ENCODE measurements around the gene PSMD9. TPM values are rescaled to one million over a fixed set of nuclear protein-coding genes. Genes with fewer than 3 reads are reported as not detected.
"Not testable (repeated sequence)": the region's sequence is repeated elsewhere in the genome, so short reads cannot be mapped to it uniquely, and the experiment has no call there.

Gene PSMD9
- total RNA-seq, 1 donor from 2014 or later: 12.6 TPM

DNA sequence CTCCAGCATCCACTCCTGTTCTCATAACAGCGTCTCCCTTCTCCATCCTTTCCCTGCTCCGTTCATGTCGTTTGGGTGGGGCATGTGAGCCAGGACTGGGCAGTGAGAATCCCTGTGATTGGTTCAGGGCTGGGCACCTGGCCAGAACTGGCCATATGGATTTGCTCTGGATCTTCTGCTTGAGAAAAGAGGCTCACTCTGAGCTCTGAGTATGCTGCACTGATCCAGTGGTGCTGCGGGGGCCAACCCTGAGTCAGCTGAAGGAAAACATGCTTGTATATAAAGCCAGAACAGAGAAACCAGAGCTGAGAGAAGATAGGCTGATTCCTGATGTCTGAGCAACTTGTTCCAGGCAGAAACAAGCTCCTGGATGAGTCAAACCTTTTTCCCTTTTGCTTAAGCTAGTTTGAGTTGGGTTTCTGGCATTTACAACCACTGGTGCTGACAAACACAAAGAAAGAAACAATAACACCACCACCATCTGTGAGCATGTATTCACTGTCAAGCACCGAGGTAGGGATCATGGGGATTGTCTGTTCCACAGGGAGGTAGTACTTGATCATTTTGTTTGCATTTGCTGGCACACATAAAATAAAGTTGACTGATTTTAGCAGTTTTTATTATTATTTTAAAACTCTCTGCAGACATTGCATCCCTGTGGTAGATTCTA lies 15.9 kb upstream of the PSMD9 start:
- DNase-seq (ENCODE audit: low spot score in 2 of 2): no peak
- FAIRE-seq: no peak

- no peak for FAIRE-seq
- no peak for DNase-seq (ENCODE audit: low spot score in 2 of 2)
These were observed 15.4 kb upstream of the PSMD9 start for GRCh38 chr12:121873216-121873569.

GRCh38 chr12:121874071-121874470 lies 14.5 kb upstream of the PSMD9 start:
- no peak for FAIRE-seq
- DNase-seq (ENCODE audit: low spot score in 2 of 2): no peak

DNA sequence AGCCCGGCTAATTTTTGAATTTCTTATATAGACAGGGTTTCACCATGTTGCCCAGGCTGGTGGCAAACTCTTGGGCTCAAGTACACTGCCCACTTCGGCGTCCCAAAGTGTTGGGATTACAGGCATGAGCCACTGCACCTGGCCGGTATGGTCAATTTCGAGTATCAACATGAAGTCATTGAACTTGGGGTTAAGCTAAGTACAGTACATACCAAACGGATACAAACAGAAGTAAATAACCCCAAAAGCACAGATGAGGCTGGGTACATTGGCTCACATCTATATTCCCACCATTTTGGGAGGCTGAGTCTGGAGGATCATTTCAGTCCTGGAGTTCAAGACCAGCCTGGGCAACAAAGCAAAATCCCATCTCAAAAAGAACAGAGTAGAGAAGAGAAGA lies 13.0 kb upstream of the PSMD9 start:
- FAIRE-seq (no peak), DNase-seq (ENCODE audit: low spot score in 2 of 2) (no peak)

GRCh38 chr12:121876080-121876447 lies 12.5 kb upstream of the PSMD9 start:
- not testable (repeated sequence) for DNase-seq (ENCODE audit: low spot score in 2 of 2); FAIRE-seq

- no peak for DNase-seq (ENCODE audit: low spot score in 2 of 2)
- no peak for FAIRE-seq
These were observed 5.3 kb upstream of the PSMD9 start for GRCh38 chr12:121883315-121883660.

DNA sequence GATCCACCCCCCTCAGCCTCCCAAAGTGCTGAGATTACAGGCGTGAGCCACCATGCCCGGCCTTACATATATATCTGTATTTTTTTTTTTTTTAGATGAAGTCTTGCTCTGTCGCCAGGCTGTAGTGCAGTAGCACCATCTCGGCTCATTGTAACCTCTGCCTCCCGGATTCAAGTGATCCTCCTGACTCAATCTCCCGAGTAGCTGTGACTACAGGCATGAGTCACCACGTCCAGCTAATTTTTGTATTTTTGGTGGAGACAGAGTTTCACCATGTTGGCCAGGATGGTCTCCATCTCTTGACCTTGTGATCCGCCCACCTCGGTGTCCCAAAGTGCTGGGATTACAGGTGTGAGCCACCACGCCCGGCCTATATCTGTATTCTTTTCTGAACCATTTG lies 3.5 kb upstream of the PSMD9 start:
- not testable (repeated sequence) for FAIRE-seq; DNase-seq (ENCODE audit: low spot score in 2 of 2)

GRCh38 chr12:121888083-121888477 lies 510 bp upstream of the PSMD9 start:
- DNase-seq (ENCODE audit: low spot score in 2 of 2) (no peak), FAIRE-seq (no peak)

- FAIRE-seq (no peak), DNase-seq (ENCODE audit: low spot score in 2 of 2) (no peak)
These were observed 659 bp downstream of the PSMD9 start for GRCh38 chr12:121889274-121889624.

DNA sequence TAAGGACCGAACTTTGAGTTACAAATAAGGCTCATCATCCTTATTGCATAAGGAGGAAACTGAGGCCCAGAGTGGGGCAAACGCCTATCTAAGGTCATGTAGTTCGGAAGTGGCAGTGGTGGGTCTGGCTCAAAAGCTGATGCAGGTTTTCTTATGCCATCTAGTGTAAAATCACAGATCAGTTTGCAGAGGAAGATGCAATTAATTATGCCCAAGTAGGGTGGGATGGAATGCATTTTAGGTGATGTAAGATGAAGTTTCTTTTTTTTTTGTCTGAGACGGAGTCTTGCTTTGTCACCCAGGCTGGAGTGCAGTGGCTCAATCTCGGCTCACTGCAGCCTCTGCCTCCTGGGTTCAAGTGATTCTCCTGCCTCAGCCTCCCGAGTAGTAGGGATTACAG lies 1.1 kb downstream of the PSMD9 start:
- FAIRE-seq: not testable (repeated sequence)

GRCh38 chr12:121892673-121893561 lies 4.3 kb downstream of the PSMD9 start:
- FAIRE-seq (no peak), DNase-seq (ENCODE audit: low spot score in 2 of 2) (no peak)

More for the DNA sequence above, 1.1 kb downstream of the PSMD9 start:
- not testable (repeated sequence) for DNase-seq (ENCODE audit: low spot score in 2 of 2)

DNA sequence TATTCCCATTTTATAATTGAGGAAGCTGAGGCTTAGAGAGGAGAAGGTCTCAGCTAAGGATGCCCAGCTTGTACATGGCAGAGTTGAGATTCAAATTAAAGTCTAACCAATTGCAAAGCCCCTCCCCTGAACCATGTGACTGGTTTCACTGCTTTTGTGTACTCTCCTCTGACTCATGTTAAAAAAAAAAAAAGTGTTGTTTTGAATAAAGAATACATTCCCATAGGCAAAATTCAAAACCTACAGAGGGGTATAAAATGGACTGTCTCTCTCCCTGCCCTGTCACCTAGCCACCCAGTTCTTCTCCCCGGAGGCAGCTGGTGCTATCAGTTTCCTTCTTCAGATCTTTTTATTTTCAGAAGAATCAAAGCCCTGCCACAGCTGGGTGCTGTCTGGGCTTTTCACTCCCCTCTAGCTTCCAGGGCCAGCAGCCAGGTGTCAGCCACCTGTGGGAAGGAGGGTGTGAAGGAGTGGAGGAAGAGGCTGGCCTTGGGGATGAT lies 5.4 kb downstream of the PSMD9 start:
- DNase-seq (ENCODE audit: low spot score in 2 of 2): no peak

GRCh38 chr12:121894633-121895032 lies 6.0 kb downstream of the PSMD9 start:
- DNase-seq (ENCODE audit: low spot score in 2 of 2): no peak
- FAIRE-seq: no peak

More for the DNA sequence above, 5.4 kb downstream of the PSMD9 start:
- no peak for FAIRE-seq

DNA sequence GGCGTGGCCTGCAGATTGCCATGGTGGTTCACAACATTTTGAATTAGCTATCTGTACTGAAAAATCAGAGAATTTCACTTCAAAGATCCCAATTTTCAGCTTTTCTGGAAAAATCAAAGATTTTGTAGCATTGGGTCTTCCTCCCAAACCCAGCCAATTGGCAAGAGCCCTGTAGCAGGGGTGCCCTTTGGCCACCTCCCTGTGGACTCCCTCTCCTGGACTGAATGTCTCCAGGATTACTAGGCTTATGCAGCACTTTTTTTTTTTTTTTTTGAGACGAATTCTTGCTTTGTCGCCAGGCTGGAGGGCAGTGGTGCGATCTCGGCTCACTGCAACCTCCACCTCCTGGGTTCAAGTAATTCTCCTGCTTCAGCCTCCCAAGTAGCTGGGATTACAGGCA lies 9.7 kb downstream of the PSMD9 start:
- FAIRE-seq (no peak), DNase-seq (ENCODE audit: low spot score in 2 of 2) (no peak)

DNA sequence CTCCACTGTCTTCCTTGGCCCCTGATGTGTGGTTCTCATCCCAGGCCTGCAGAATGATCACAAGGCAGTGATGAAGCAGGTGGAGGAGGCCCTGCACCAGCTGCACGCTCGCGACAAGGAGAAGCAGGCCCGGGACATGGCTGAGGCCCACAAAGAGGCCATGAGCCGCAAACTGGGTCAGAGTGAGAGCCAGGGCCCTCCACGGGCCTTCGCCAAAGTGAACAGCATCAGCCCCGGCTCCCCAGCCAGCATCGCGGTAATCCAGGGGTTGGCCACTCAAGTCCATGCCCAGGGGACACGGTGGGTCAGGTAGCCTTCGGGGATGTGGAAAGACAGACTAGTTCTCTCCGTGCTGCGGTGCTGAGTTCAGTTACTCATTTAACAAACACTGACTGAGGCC lies 11.0 kb downstream of the PSMD9 start:
- FAIRE-seq (no peak), DNase-seq (ENCODE audit: low spot score in 2 of 2) (no peak)

DNA sequence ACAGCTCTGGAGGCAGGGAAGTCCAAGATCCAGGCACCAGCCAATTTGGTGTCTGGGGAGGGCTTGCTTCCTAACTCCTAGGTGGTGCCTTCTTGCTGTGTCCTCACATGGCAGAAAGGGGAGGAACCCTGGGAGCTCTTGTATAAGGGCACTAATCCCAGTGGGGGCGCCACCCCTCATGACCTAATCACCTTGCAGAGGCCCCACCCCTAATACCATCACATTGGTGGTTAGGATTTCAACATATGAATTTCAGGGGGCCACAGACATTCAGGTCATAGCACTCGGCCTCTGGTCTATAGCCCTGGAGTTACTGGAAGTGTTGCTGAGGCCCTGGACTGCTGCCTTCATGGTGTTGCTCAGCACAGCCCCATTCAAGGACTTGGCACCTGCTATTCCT lies 14.6 kb downstream of the PSMD9 start:
- DNase-seq (ENCODE audit: low spot score in 2 of 2): no peak
- FAIRE-seq: no peak

- FAIRE-seq: no peak
- no peak for DNase-seq (ENCODE audit: low spot score in 2 of 2)
These were observed 17.2 kb downstream of the PSMD9 start for GRCh38 chr12:121905746-121906145.

GRCh38 chr12:121908702-121909101 lies 20.1 kb downstream of the PSMD9 start:
- DNase-seq (ENCODE audit: low spot score in 2 of 2) (no peak), FAIRE-seq (no peak)

GRCh38 chr12:121911824-121912585 lies 23.4 kb downstream of the PSMD9 start:
- DNase-seq (ENCODE audit: low spot score in 2 of 2): no peak
- no peak for FAIRE-seq

DNA sequence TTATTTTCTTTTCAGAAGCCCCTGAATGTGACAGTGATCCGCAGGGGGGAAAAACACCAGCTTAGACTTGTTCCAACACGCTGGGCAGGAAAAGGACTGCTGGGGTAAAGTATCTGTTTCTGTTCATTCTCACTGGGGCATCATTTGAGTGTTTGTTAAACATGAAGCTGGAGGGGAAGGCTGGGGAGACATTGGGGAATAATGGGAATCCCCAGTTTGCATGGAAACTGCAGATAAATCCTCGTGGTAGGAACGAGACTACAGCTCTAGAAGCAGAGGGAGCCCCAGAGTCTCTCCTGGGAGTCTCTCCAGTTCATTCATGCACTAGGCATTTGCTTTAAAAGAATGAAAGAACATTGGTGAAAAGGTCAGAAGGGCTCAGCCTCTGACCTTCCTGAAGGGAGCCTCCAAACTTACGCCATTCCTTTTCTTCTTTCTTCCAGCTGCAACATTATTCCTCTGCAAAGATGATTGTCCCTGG lies 27.3 kb downstream of the PSMD9 start:
- FAIRE-seq: no peak
- DNase-seq (ENCODE audit: low spot score in 2 of 2): no peak

DNA sequence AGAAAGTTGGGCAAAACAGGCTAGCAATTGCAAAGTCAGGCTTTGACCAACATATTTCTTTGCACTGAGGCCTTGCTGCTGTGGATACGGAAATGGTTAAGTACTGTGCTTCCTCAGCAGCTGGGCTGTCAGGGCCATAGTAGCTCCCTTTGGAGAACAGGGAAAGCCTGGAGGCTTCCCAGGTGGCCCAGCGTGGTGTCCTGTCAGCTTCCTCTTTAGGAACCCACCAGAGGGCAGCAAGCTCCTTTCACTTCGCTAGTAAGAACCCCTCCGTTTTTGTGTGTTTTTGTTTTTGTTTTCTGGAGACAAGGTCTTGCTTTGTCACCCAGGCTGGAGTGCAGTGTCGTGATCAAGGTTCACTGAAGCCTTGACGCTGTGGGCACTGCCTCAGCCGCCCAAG lies 28.1 kb downstream of the PSMD9 start:
- DNase-seq (ENCODE audit: low spot score in 2 of 2): no peak
- FAIRE-seq: no peak

Data from frontal cortex (tissue), 4 donors.